Common myeloid progenitor, CD34-positive (primary cell): Measurements from ENCODE around the gene TFDP1.

ENCODE experiments used
- CTCF ChIA-PET: fragments of 350-600 bp; sonication (Branson Sonifier 250); formaldehyde crosslinking; loops from one replicate; lab custom pipeline; 2021; ENCODE audit warnings: antibody characterized with exemption; lab: Charles Lee
- POLR2A ChIA-PET: fragments of 350-600 bp; sonication (Branson Sonifier 250); formaldehyde crosslinking; loops from one replicate; lab custom pipeline; 2021; ENCODE audit warnings: antibody characterized with exemption; lab: Charles Lee
- DNase-seq, 3 donors: peaks; one replicate each; pipeline versions ENCODE4 v3.0.0 to v3.0.0-alpha.2; 2013
- H3K27ac ChIP-seq, 2 experiments: 1 replicate in 1 of 2; 2 replicates in 1 of 2; pipeline ENCODE4 v1.7.0; 2013; ENCODE audit warnings: inconsistent platforms in 2 of 2, low read length in 2 of 2, mild to moderate bottlenecking in 2 of 2, low read depth in 1 of 2, moderate library complexity in 1 of 2; ENCODE audit not compliant: severe bottlenecking in 2 of 2, insufficient read depth in 1 of 2, poor library complexity in 1 of 2
- H3K27me3 ChIP-seq, 5 experiments: replicated peaks in 2 of 5; 1 replicate in 3 of 5; 2 replicates in 2 of 5; pipeline versions ENCODE4 v1.6.1 to v1.7.0; 2013; ENCODE audit warnings: low read length in 4 of 5, mild to moderate bottlenecking in 2 of 5, moderate library complexity in 2 of 5, inconsistent platforms in 1 of 5; ENCODE audit not compliant: insufficient read depth in 5 of 5, control insufficient read depth in 4 of 5
- H3K36me3 ChIP-seq, 4 experiments: 1 replicate in 2 of 4; 2 replicates in 2 of 4; pipeline versions ENCODE4 v1.6.1 to v1.7.0; 2013; ENCODE audit warnings: low read length in 3 of 4, control low read depth in 1 of 4, mild to moderate bottlenecking in 1 of 4; ENCODE audit not compliant: control insufficient read depth in 4 of 4, insufficient read depth in 4 of 4
- H3K4me1 ChIP-seq, 4 experiments: 1 replicate in 3 of 4; 2 replicates in 1 of 4; pipeline versions ENCODE4 v1.6.1 to v1.7.1; 2013; ENCODE audit warnings: low read length in 3 of 4, mild to moderate bottlenecking in 3 of 4, control low read depth in 1 of 4, inconsistent platforms in 1 of 4, moderate library complexity in 1 of 4; ENCODE audit not compliant: control insufficient read depth in 4 of 4, insufficient read depth in 4 of 4; ENCODE audit errors: control extremely low read depth in 1 of 4
- H3K4me3 ChIP-seq, 7 experiments: 1 replicate in 4 of 7; 2 replicates in 3 of 7; pipeline versions ENCODE4 v1.5.1 to v1.7.0; 2013; ENCODE audit warnings: mild to moderate bottlenecking in 7 of 7, low read length in 6 of 7, moderate library complexity in 6 of 7, inconsistent platforms in 2 of 7, low read depth in 2 of 7, control low read depth in 1 of 7; ENCODE audit not compliant: insufficient read depth in 4 of 7, control insufficient read depth in 1 of 7; ENCODE audit errors: extremely low read depth in 1 of 7
- H3K9me3 ChIP-seq, 5 experiments: 1 replicate in 4 of 5; 2 replicates in 1 of 5; pipeline versions ENCODE4 v1.6.1 to v1.7.1; 2013; ENCODE audit warnings: low read length in 4 of 5, mild to moderate bottlenecking in 2 of 5, inconsistent platforms in 1 of 5, low read depth in 1 of 5, moderate library complexity in 1 of 5; ENCODE audit not compliant: control insufficient read depth in 4 of 5, insufficient read depth in 2 of 5; ENCODE audit errors: control extremely low read depth in 1 of 5
- whole genome bisulfite sequencing: methylation state at CpG from one replicate; pipeline ENCODE4 v1.1.5; 2013; ENCODE audit not compliant: insufficient coverage; 5-methylcytosine and 5-hydroxymethylcytosine counted together

TFDP1 gene

GRCh38 chr13:113632706-113633484, 48.3 kb downstream of the TFDP1 start:
- H3K4me3 ChIP-seq, result no peak overlapping the region
- DNase-seq, result no peak
- no peaks in the 10 kb centered on the region for H3K9me3 ChIP-seq
- no peaks in the 10 kb centered on the region for H3K27me3 ChIP-seq
- H3K36me3 ChIP-seq, result peaks cover 18 to 97% (median 52%) of the 10 kb centered on the region in 4 experiments
- POLR2A ChIA-PET, result no interaction called here
- H3K4me1 ChIP-seq, result no peaks in the 10 kb centered on the region
- WGBS, result 96% methylated on average over 31 of the region's 38 CpGs
- no peak overlapping the region for H3K27ac ChIP-seq
- CTCF ChIA-PET, result no interaction called here

DNA sequence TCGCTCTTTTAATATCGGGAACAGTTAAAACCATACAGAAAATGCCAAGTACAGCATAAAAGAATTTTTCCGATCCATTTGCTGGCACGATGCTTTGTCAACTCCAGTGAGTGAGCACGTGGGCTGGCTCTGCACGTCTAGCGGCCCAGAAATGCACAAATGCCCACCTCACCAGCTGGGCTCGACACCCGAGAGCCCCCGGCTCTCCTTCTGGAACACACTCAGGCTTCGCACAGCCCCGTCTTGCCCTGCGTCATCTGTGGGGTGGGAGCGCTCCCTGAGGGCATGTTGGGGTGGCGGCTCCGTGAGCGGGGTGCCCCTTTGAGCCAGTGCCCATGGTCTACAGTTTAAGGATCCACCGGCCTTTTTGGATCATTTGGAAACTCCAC, 48.9 kb downstream of the TFDP1 start:
- no peak overlapping the region for H3K4me3 ChIP-seq
- ChIA-PET CTCF (no interaction called here), POLR2A (no interaction called here)
- H3K27me3 ChIP-seq, result no peaks in the 10 kb centered on the region
- peaks cover 18 to 97% (median 54%) of the 10 kb centered on the region in 4 experiments for H3K36me3 ChIP-seq
- 95% methylated on average over 17 of the region's 18 CpGs for WGBS
- H3K9me3 ChIP-seq, result no peaks in the 10 kb centered on the region
- no peak for DNase-seq
- no peak overlapping the region for H3K27ac ChIP-seq
- H3K4me1 ChIP-seq, result no peaks in the 10 kb centered on the region

DNA sequence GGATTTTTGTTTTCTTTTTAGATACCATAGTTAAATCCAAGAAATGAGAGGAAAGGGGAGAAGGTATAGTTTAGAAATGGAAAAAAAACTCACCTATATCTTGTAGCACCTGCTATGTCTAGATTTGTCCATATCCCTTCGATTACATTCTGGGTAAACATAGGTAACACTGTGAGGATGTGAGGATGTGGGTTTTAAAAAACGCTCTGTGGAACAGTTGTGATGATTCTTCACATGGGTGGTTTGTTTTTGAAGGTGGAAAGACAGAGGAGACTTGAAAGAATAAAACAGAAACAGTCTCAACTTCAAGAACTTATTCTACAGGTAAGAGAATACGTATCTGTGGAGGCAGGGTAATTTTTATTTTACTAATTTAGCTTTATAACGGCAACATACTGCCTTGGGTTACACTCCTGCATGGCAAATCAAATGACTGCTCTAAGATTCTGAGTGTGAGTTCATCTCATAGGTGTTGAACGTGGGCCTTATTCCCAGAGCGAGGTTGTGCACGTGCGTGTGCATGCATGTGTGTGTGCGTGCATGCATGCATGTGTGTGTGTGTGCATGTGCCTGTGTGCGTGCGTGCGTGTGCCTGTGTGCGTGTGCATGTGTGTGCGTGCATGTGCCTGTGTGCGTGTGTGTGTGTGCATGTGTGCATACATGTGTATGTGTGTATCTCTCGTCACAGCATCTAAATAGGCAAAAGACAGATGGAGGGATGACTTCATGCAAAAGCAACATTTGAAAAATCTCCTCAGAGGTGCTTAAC, 49.9 kb downstream of the TFDP1 start:
- POLR2A ChIA-PET, result no interaction called here
- Histone ChIP-seq H3K27ac (no peak overlapping the region), H3K4me1 (no peaks in the 10 kb centered on the region), H3K4me3 (no peak overlapping the region), H3K27me3 (no peaks in the 10 kb centered on the region), H3K9me3 (no peaks in the 10 kb centered on the region), H3K36me3 (peaks cover 21 to 94% (median 52%) of the 10 kb centered on the region in 4 experiments)
- WGBS, result 99% methylated on average over 11 of the region's 16 CpGs
- DNase-seq, result no peak
- CTCF ChIA-PET, result no interaction called here

GRCh38 chr13:113635048-113635420, 50.5 kb downstream of the TFDP1 start:
- ChIA-PET POLR2A (no interaction called here), CTCF (no interaction called here)
- 91% methylated on average over 7 of the region's 7 CpGs for WGBS
- no peak for DNase-seq
- H3K4me3 ChIP-seq, result no peak overlapping the region
- H3K36me3 ChIP-seq, result peaks cover 24 to 94% (median 55%) of the 10 kb centered on the region in 4 experiments
- H3K27ac ChIP-seq, result no peak overlapping the region
- peaks cover 0 to 3% (median 0%) of the 10 kb centered on the region in 5 experiments for H3K9me3 ChIP-seq
- H3K4me1 ChIP-seq, result no peaks in the 10 kb centered on the region
- H3K27me3 ChIP-seq, result no peaks in the 10 kb centered on the region

GRCh38 chr13:113635709-113636108, 51.2 kb downstream of the TFDP1 start:
- WGBS, result 98% methylated on average over 25 of the region's 25 CpGs
- CTCF ChIA-PET, result no interaction called here
- peaks cover 0 to 3% (median 0%) of the 10 kb centered on the region in 5 experiments for H3K9me3 ChIP-seq
- H3K4me1 ChIP-seq, result no peaks in the 10 kb centered on the region
- DNase-seq, result no peak
- peaks cover 24 to 94% (median 62%) of the 10 kb centered on the region in 4 experiments for H3K36me3 ChIP-seq
- no peak overlapping the region for H3K4me3 ChIP-seq
- no peak overlapping the region for H3K27ac ChIP-seq
- no peaks in the 10 kb centered on the region for H3K27me3 ChIP-seq
- POLR2A ChIA-PET, result no interaction called here

DNA sequence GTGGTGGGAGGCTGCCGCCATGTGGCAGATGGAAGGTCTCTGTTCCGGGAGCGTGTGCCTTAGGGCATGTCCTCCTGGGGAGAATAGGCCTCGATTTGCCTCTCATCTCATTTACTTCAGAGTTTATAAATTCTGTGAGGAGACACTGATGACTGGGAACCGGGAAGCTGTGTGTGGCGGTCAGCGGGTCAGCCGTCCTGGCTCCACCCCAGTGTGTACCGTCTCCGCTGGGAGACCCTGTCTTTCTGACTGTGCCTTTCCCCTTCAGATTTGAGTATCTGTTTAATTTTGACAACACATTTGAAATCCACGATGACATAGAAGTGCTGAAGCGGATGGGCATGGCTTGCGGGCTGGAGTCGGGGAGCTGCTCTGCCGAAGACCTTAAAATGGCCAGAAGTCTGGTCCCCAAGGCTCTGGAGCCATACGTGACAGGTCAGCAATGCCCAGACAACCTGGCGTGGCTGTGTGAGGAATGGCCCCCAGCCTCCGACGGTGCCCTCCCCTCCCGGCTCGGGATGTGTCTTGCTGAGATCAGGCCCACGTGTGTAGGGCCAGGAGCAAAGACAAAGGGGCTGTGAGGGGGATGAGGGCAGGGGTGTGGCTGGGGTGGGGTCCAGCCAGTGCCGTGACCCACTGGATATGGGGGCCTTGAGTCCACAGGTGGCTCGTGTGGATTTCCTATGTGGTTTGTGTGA, 51.9 kb downstream of the TFDP1 start:
- over 99% methylated on average over 15 of the region's 24 CpGs for WGBS
- ChIA-PET CTCF (no interaction called here), POLR2A (no interaction called here)
- no peaks in the 10 kb centered on the region for H3K4me1 ChIP-seq
- H3K9me3 ChIP-seq, result peaks cover 0 to 3% (median 0%) of the 10 kb centered on the region in 5 experiments
- H3K36me3 ChIP-seq, result peaks cover 20 to 91% (median 61%) of the 10 kb centered on the region in 4 experiments
- H3K4me3 ChIP-seq, result no peak overlapping the region
- no peak overlapping the region for H3K27ac ChIP-seq
- no peak for DNase-seq
- H3K27me3 ChIP-seq, result no peaks in the 10 kb centered on the region
